Loucy (cell line): Measurements from ENCODE around the gene LDAH.

Experiments used
- EZH2phosphoT487 ChIP-seq: fragments of 200-600 bp; IDR thresholded peaks from 2 replicates; pipeline ENCODE4 v1.6.1; 2018; ENCODE audit warnings: antibody characterized with exemption, mild to moderate bottlenecking, moderate library complexity, borderline replicate concordance
- TF ChIP-seq, protein P1 (sequence below): fragments of 200-600 bp; sonication (generic); conservative IDR thresholded peaks from 2 replicates; pipeline ENCODE4 v1.5.1; 2014; ENCODE audit warnings: mild to moderate bottlenecking, antibody characterized with exemption, low read length

DNA sequence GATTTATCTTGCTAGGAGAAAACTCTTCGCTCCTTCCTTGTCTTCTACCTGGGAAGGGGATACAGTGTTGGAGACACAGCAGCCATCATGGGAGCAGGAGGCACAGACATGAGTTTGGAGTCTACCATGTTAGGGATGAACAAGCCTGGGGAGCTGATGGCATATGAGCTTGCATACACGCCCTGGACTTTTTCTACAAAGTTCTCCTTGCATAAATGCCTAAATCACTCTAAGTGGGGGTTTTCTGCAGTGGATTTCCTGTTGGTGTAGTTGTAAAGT lies 168.4 kb downstream of the LDAH start:
- TF ChIP-seq, protein P1, sequence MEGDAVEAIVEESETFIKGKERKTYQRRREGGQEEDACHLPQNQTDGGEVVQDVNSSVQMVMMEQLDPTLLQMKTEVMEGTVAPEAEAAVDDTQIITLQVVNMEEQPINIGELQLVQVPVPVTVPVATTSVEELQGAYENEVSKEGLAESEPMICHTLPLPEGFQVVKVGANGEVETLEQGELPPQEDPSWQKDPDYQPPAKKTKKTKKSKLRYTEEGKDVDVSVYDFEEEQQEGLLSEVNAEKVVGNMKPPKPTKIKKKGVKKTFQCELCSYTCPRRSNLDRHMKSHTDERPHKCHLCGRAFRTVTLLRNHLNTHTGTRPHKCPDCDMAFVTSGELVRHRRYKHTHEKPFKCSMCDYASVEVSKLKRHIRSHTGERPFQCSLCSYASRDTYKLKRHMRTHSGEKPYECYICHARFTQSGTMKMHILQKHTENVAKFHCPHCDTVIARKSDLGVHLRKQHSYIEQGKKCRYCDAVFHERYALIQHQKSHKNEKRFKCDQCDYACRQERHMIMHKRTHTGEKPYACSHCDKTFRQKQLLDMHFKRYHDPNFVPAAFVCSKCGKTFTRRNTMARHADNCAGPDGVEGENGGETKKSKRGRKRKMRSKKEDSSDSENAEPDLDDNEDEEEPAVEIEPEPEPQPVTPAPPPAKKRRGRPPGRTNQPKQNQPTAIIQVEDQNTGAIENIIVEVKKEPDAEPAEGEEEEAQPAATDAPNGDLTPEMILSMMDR: no peak
- no peak for TF ChIP-seq EZH2phosphoT487
